GM12874 (cell line): ENCODE measurements around the gene ZGLP1.

Experiments
- TF ChIP-seq, protein P1 (sequence below): IDR thresholded peaks from 2 replicates; pipeline ENCODE4 v1.5.1; 2011; ENCODE audit warnings: low read depth, mild to moderate bottlenecking, control low read depth, low read length, moderate library complexity; ENCODE audit not compliant: insufficient read depth

Gene ZGLP1

DNA sequence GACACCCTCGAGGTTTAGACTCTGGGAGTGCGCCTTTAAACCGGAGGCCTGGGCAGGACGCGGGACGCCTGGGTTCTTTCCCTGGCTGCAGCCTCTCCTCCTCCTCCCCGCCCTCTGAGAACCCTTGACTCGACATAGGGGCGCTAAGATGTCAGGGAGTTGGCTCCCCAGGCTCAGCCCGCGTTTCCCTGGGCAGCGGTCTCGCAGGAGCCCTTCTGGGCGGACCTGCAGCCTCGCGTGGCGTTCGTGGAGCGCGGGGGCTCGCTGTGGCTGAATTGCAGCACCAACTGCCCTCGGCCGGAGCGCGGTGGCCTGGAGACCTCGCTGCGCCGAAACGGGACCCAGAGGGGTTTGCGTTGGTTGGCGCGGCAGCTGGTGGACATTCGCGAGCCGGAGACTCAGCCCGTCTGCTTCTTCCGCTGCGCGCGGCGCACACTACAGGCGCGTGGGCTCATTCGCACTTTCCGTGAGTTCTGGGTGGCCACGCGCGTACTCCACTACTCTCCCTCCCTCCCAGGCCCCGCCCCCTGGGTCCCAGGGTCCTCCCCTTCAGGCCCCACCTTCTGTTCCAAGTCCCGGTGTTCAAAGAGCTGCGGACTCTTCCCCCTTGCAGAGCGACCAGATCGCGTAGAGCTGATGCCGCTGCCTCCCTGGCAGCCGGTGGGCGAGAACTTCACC lies 18.6 kb downstream of the ZGLP1 start:
- TF ChIP-seq, protein P1, sequence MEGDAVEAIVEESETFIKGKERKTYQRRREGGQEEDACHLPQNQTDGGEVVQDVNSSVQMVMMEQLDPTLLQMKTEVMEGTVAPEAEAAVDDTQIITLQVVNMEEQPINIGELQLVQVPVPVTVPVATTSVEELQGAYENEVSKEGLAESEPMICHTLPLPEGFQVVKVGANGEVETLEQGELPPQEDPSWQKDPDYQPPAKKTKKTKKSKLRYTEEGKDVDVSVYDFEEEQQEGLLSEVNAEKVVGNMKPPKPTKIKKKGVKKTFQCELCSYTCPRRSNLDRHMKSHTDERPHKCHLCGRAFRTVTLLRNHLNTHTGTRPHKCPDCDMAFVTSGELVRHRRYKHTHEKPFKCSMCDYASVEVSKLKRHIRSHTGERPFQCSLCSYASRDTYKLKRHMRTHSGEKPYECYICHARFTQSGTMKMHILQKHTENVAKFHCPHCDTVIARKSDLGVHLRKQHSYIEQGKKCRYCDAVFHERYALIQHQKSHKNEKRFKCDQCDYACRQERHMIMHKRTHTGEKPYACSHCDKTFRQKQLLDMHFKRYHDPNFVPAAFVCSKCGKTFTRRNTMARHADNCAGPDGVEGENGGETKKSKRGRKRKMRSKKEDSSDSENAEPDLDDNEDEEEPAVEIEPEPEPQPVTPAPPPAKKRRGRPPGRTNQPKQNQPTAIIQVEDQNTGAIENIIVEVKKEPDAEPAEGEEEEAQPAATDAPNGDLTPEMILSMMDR: no peak

DNA sequence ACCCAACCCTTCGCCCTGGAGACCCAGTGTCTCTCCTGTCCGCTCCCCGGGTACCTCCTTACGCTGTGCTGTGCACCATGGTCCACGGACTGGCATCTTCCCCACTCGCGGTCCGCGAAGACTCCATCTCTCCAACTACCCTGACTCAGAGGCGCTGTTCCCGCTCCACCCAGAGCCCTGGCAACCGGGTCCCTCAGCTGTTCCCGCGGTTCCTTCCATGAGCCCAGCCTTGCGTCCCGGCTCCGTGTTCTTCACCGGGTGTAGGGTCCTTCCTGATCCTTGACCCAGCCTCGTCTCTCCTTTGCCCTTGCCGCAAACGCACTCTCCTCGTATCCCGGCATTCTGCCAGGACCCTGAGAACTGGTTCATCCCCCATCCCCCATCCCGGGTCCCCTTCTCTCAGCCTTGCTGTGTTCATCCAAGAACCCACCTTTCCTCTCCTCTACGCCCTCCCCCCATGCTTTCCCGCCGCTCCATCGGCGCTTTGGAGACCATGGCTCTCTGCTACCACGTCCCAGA lies 19.2 kb downstream of the ZGLP1 start:
- TF ChIP-seq, protein P1: no peak

DNA sequence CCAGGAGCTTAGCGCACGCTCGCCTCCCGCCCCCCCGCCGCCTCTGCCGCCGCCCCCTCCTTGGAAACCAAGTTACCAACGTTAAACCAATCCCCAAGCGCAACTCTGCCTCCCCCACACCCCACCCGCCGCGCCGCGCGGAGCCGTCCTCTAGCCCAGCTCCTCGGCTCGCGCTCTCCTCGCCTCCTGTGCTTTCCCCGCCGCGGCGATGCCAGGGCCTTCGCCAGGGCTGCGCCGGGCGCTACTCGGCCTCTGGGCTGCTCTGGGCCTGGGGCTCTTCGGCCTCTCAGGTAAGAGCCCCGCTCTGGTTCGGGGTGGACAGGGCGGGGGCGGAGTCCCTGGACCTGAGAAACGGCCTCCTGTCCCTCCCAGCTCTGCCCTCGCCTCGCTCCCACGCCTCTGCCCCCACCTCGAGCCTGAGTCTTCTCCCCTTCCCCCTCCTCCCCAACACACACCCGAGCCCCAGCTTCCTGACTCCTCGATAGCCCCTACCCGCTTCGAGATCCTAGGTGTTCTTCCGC lies 19.7 kb downstream of the ZGLP1 start, which contains the start of gene ICAM5:
Gene ICAM5 (plus strand): TSS at position 117 of the 521 bp plus-strand sequence. CDS start 92 bp downstream, at position 209.
- TF ChIP-seq, protein P1: no peak

DNA sequence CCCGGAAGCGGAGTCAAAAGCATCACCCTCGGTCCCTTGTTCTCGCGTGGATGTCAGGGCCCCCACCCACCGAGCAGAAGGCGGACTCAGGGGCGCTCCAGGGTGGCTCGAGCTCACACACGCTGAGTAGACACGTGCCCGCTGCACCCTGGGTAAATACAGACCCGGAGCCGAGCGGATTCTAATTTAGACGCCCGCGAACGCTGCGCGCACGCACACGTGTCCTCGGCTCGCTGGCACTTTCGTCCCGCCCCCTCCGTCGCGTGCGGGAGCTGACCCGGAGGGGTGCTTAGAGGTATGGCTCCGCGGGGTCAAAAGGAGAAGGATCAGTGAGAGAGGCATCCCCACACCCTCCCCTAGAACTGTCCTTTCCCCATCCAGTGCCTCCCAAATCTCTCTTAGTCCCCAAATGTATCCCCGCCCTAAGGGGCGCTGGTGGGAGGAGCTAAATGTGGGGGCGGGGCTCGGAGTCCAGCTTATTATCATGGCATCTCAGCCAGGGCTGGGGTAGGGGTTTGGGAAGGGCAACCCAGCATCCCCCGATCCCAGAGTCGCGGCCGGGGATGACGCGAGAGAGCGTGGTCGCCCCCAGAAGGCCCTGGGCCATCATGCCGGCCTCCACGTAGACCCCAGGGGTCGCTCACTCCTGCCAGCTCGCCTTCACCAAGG lies 20.3 kb downstream of the ZGLP1 start:
- TF ChIP-seq, protein P1: no peak

DNA sequence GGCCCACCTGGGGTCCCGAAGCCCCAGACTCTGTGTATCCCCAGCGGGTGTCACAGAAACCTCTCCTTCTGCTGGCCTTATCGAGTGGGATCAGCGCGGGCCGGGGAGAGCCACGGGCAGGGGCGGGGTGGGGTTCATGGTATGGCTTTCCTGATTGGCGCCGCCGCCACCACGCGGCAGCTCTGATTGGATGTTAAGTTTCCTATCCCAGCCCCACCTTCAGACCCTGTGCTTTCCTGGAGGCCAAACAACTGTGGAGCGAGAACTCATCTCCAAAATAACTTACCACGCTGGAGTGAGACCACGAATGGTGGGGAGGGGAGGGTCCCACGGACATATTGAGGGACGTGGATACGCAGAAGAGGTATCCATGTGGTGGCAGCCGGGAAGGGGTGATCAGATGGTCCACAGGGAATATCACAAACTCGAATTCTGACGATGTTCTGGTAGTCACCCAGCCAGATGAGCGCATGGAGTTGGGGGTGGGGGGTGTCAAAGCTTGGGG lies 20.9 kb downstream of the ZGLP1 start:
- TF ChIP-seq, protein P1: no peak

DNA sequence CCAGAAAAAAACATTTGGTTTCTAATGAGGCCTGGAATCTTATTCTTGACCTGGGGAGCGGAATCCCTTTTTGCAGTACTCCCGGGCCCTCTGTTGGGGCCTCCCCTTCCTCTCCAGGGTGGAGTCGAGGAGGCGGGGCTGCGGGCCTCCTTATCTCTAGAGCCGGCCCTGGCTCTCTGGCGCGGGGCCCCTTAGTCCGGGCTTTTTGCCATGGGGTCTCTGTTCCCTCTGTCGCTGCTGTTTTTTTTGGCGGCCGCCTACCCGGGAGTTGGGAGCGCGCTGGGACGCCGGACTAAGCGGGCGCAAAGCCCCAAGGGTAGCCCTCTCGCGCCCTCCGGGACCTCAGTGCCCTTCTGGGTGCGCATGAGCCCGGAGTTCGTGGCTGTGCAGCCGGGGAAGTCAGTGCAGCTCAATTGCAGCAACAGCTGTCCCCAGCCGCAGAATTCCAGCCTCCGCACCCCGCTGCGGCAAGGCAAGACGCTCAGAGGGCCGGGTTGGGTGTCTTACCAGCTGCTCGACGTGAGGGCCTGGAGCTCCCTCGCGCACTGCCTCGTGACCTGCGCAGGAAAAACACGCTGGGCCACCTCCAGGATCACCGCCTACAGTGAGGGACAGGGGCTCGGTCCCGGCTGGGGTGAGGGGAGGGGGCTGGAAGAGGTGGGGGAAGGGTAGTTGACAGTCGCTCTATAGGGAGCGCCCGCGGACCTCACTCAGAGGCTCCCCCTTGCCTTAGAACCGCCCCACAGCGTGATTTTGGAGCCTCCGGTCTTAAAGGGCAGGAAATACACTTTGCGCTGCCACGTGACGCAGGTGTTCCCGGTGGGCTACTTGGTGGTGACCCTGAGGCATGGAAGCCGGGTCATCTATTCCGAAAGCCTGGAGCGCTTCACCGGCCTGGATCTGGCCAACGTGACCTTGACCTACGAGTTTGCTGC lies 22.5 kb downstream of the ZGLP1 start, which contains the start of gene ICAM4:
Gene ICAM4 (plus strand): TSS at position 153 of the 935 bp plus-strand sequence. CDS start 58 bp downstream, at position 211.
- TF ChIP-seq, protein P1: no peak
